ENCODE results near the gene AMDHD2.

DNA sequence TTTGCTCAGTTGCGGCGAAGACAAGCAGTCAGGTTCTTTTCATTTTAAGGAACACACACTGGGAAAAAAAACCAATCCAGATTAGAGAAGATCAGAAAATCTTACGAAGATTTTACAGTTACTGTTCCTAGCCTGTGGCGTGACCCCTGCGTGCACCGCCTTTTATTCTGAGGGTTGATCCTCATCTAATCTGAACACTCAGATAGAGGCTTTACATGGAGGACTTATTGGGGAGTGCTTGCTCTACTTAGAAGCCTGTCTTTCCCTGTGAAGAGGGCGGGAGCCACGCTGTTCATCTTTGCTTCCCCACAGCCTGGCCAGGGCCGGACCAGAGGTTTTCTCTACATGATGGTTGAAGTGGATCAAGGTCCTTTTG lies 43.8 kb upstream of the AMDHD2 start:
- TF ChIP-seq FOXM1 (IDR thresholded peaks at IDR 0.05; ENCODE audit: borderline replicate concordance, low read depth) (no peak), TAF1 (IDR thresholded peaks at IDR 0.05; ENCODE audit: low read depth) (no peak), EP300 (IDR thresholded peaks at IDR 0.05; ENCODE audit: borderline replicate concordance) (no peak), RAD21 (IDR thresholded peaks at IDR 0.05; ENCODE audit: low read depth) (no peak)
